GM10847 (cell line): ENCODE results near the gene ATP1B2.

Source experiments
- POLR2A ChIP-seq: IDR thresholded peaks from 2 replicates; pipeline ENCODE4 v1.6.1; 2011; ENCODE audit not compliant: insufficient read length; ENCODE audit errors: extremely low read depth

The ATP1B2 gene

DNA sequence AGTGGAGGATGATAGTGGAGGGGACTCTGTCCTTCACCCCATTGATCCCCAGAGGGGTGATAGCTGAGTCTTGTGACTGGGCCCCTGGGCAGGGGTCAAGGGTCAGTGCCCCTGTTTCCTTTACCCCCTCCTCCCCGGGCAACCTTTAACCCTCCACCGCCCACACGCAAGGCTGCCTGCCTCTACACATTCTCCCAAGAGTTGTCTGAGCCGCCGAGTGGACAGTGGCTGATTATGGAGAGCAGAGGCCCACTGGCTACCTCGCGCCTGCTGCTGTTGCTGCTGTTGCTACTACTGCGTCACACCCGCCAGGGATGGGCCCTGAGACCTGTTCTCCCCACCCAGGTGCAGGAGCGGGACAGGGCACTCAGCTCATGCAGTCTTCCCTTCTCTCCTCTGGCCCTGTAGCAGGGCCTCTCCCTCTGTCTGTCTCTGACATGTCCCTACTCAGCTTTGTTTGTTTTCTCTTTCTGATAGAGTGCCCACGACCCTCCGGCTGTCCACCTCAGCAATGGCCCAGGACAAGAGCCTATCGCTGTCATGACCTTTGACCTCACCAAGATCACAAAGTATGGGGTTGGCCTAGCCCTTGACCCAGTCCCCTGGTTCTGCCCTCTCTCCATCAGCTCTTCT, 20.7 kb upstream of the ATP1B2 start, which contains the start of gene SHBG:
TSS of gene SHBG (plus strand) at position 197 of the 633 bp plus-strand sequence. CDS start at position 235, 38 bp downstream.
- TF ChIP-seq POLR2A, result no peak

DNA sequence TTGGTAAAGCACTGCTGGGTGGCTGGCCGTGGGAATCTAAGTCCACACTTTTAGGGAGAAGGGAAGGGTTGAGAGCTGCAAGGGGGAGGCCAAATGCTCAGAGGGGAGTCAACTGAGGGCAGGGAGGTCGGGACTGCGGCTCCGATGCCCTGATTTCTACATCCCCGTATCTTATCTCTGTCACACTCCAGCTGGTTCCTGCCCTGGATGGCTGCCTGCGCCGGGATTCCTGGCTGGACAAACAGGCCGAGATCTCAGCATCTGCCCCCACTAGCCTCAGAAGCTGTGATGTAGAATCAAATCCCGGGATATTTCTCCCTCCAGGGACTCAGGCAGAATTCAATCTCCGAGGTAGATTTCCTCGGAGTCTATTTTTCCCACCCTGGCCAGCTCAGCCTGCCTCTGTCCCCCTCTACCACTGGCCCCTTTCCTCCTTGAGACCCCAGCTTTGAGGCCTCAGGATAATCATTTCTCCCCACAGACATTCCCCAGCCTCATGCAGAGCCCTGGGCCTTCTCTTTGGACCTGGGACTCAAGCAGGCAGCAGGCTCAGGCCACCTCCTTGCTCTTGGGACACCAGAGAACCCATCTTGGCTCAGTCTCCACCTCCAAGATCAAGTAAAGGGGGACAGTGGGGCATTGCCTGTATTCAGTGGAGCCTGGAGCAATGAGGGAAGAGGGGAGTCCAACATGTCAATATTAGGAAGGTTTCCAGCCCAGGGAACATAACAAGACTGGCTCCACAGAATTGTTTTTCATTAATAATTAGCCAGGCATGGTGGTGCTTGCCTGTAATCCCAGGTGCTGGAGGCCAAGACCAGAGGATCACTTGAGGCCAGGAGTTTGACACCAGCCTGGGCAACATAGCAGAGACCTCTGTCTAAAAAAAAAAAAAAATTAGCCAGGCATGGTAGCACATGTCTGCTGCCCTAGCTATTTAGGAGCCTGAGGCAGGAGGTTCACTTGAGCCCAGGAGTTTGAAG, 19.0 kb upstream of the ATP1B2 start:
- TF ChIP-seq POLR2A, result no peak

DNA sequence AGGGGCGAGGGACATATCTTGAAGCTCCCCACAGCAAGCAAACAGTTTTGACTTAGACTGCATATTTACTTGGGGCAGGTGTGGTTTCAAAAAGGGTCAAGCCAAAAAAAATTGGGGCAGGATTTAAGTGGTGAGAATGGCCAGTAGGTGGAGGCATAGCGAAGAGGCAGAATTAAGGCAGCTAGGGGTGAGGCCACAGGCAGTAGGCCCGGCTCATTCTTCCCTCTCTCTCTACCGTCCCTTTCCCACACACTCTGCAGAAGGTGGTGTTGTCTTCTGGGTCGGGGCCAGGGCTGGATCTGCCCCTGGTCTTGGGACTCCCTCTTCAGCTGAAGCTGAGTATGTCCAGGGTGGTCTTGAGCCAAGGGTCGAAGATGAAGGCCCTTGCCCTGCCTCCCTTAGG, 18.2 kb upstream of the ATP1B2 start:
- TF ChIP-seq POLR2A, result no peak

DNA sequence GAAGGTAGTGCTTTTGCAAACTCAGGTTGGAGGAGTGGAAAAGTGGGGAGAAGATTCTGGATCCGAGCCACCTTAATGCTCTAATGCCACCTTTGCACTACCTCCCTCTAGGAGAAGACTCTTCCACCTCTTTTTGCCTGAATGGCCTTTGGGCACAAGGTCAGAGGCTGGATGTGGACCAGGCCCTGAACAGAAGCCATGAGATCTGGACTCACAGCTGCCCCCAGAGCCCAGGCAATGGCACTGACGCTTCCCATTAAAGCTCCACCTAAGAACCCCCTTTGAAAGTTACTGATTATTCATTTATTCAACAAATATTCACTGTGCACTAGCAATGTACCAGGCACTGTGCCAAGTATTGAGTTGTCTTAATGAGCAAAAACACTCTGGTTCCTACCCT, 17.6 kb upstream of the ATP1B2 start:
- TF ChIP-seq POLR2A, result no peak

DNA sequence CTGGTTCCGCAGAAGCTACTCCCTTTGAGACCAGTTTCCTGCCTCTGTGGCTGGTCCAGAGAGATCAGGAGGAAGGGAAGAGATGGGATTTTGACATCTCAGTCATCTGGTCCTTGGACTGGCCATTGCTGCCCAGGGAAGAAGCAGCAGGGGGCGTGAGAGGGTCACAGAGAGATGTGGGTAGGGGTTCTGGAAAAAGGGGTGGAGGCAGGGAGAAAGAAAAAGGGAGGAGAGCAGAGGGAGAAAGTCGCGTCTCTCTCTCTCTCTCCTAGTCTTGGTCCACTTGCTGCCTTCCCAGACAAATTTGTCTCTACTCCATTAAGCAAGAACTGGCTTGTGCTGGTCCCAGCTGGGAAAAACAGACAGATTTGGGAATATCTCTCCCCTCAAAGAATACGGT, 16.3 kb upstream of the ATP1B2 start:
- no peak for TF ChIP-seq POLR2A

DNA sequence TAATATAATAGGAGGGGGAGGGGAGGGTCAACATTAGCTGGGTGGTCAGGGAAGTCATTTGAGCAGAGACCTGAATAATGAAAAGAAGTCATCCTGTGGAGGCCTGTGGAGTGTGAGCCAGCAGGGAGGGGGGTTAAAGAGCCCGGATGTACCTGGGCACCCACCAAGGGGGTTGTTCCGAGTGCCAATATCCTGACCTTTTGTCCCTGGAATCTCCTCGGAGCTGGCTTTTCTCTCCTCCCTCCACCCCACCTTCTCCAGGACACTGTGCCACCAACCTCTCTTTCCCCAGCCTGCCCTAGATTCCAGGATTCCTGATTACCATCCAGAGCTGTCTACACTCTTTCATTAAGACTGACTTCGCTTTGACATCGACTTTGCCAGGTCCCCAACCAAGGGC, 14.6 kb upstream of the ATP1B2 start:
- no peak for TF ChIP-seq POLR2A

DNA sequence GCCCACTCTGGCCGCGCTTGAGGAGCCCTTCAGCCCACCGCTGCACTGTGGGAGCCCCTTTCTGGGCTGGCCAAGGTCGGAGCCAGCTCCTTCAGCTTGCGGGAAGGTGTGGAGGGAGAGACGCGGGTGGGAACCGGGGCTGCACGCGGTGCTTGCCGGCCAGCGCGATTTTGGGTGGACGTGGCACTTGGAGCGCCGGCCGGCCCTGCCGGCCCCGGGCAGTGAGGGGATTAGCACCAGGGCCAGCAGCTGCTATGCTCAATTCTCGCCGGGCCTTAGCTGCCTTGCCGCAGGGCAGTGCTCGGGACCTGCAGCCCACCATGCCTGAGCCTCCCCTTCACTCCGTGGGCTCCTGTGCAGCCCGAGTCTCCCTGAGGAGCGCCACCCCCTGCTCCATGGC, 9.9 kb upstream of the ATP1B2 start:
- TF ChIP-seq POLR2A, result no peak

DNA sequence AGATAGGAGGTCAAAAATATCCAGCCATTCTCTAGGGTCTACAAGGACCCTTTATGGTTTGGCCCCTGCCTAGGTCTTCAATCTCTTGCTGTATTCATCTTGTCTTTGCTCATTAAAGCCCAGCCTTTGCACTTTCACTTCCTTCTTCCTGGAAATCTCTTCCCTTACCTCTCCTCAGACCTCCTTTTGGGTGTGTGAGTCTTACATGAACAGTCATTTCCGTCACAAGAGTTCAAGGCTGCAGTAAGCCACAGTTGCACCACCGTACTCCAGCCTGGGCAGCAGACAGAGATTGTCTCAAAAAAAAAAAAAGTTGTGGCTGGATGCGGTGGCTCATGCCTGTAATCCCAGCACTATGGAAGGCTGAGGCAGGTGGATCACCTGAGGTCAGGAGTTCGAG, 6.0 kb upstream of the ATP1B2 start:
- no peak for TF ChIP-seq POLR2A

DNA sequence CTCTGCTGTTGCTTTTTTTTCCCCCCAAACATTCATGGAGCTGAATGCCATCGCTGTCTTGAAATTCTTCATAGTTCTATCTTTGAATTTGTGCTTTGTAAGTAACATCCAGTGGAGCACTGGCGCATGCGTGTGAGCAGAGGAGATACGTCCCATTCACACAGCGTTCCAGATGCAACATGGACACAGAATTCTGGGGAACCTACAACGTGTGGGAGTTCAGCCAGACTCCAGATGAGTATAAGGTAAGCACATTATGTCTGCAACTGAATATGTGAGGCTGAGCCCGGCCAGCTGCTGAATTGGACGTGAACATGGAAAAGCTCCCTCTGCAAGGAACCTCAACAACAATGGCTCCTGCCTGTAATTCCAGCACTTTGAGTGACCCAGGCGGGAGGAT, 4.3 kb upstream of the ATP1B2 start:
- TF ChIP-seq POLR2A, result no peak

DNA sequence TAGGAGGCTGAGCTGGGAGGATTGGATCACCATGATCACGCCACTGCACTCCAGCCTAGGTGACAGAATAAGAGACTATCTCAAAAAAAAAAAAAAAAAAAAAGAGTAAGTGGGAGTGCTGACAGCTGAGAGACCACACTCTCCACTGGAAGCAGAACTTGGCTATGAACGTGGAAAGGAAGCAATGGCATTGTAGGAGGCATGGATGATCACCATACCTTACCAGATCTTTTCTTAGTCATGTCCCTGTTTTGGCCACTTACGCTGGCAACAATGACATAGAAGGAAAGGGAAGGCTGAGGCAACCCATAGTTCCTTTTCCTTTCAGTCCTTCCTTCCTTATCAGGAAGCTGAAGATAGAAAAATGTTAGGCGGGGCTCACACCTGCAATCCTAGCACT, 3.7 kb upstream of the ATP1B2 start:
- no peak for TF ChIP-seq POLR2A

DNA sequence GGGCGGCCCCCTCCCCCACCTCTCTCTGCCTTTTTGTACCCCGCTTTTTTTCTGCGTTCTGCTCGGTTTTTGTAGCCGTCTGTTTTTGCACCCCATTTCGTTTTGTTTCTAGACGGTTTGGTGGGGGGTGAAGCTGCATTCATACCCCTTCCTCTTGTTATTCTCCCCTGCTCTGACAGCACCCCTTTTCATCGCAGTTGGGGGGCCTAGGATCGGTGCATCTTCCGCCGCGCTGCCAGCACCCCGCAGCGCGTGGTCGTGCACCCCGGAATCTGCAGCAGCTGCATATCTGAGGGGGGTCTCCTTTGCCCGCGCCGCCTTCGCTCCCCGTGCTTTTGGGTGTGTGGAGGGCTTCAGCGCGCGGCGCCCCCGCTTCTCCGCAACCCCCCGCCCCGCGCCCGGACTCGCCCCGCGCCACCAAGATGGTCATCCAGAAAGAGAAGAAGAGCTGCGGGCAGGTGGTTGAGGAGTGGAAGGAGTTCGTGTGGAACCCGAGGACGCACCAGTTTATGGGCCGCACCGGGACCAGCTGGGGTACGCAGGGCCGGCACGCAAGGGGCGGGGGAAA, 455 bp downstream of the ATP1B2 start:
- no peak for TF ChIP-seq POLR2A

DNA sequence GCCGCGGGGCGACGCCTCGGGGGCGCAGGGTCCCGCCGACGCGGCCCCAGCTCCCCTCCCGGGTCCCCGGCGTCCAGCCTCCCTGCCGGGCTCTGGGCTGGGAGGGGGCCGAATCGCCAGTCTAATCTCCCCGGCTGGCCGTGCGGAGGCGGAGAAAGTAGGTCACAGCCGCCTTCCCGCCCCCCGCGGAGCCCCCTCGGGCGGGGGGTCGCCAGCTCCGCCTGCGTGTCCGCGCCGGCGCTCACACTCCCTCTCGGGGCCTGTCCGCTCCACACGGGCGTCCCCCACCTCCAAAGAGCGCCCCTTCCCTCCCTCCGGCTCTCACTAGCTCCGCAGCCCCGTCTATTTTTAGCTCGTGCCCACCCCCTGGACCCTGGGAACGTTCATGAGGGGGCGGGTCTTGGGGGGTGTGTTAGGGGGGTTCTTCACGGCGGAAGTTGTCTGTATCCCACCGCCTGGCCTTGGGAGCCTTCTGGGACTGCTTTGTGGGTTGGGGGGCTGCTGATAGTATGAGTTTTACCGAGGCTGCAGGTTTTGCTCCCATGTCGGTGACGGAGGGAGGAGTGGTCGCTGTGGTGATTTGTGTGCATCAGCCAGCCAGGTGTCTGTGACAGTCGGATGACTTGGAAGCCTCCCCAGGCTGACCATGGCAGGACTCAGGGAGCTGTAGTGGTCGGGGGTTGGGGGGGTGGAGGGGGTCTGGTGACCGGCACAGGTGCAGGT, 1.1 kb downstream of the ATP1B2 start:
- TF ChIP-seq POLR2A, result no peak

DNA sequence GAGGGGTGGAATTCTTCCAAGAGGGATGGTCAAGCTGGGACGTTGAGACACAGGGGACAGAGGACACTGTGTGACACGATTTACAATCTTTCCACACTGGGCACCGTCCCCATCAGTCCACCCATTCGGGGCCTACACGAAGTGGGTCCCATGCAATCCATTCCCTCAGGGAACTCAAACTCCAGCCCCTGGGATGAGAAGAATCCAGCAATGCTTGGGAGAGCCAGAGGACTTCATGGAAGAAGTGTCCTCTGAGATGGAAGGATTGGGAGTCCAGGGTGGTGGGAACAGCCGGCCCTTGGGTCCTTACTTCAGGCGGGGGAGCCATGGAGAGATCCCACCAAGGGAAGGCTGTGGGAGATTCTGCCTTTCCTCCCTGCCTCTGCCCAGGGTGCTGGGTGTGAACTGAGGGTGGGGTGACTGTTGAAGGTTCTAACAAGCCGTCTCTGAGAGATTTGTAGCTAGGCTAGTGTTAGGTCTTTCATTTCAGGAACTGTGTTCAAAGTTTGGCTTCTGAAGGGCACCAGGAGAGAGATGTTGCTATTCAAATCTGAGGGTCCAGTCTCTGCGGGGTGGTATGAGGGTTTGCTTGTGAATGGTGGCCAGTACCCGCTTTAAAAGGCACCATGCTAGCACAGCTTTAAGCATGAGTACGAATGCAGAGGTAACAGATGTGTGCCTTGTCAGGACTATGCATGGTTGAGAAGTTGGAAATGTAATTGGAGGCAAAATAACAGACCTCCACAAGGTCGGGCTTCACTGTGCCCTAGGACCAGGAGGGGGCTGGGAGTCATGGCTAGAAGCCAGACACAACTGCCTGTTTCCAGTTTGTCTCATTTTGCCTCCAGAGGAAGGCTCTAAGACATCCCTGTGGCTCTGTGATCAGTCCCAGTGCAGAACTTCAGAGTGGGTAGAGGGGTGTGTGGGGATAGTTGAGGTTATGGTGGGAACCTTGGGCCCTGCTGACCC, 1.9 kb downstream of the ATP1B2 start:
- no peak for TF ChIP-seq POLR2A

DNA sequence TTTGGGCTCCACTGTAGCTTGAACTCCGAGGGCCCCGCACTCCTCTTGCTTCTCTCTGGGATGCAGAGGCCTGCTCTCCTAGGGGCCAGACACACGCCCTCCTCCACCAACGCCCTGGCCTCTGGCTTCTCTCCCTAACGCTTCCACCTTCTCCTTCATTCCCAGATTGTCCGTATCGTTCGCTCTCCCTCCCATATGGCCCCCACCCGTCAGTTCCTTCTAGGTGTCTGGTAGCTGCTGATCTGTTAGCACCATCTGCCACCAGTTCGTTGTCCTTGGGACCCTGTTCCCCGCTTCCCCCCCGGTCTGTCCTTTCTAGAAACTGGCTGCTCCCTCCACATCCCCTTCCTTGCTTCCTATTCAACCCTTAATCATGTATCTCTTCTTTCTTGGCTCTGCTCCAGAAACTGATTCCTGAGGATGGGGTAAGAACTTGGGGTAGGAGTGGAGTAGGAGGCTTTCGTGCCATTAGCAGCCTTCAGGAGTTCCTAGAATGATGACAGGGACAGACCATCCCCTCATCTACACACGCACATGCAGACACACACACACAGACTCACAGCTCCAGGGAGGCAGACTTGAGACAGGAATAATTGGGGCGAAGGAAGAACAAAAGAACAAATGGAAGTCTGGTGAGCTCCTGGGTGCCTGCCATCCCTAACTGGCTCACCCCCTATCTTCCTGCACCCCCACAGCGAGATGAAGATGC, 4.3 kb downstream of the ATP1B2 start:
- no peak for TF ChIP-seq POLR2A
